Measurements from ENCODE around the gene AHNAK.
"Not testable (repeated sequence)": the region's sequence is repeated elsewhere in the genome, so short reads cannot be mapped to it uniquely, and the experiment has no call there.

Gene AHNAK

DNA sequence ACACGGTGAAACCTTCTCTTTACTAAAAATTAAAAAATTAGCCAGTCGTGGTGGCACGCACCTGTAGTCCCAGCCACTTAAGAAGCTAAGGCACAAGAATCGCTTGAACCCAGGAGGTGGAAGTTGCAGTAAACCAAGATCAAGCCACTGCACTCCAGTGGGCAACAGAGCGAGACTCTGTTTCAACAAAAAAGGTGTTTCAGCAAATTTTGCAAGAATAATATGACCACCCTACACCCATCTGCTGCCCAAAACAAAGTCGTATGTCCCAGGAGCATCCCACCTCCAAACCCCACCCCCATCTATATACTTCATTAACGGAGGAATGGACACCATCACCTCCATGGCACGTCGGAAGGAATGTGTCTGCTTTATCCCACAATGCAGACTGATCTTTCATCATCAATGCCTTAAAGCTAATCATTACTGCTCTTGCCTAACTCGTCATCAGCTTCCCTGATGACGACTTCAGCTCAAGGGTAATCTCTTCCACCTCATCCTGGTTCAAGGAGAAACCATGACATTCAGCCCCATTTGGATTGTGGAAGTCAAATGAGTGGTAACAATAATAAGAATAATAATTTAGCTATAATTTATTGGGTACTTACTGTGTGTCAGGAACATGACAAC, 93.7 kb downstream of the AHNAK start:
- no peak for DNase-seq
- Histone ChIP-seq H3K4me3 (no peak overlapping the region), H3K4me1 (no peaks in the 10 kb centered on the region), H3K27me3 (no peaks in the 10 kb centered on the region), H3K27ac (no peak overlapping the region), H3K9me3 (no peaks in the 10 kb centered on the region), H3K36me3 (no peaks in the 10 kb centered on the region)
- intact Hi-C loops (cut with DNase I; ENCODE audit: low total_unique reads) = no loop called here
- TF ChIP-seq, protein P1, sequence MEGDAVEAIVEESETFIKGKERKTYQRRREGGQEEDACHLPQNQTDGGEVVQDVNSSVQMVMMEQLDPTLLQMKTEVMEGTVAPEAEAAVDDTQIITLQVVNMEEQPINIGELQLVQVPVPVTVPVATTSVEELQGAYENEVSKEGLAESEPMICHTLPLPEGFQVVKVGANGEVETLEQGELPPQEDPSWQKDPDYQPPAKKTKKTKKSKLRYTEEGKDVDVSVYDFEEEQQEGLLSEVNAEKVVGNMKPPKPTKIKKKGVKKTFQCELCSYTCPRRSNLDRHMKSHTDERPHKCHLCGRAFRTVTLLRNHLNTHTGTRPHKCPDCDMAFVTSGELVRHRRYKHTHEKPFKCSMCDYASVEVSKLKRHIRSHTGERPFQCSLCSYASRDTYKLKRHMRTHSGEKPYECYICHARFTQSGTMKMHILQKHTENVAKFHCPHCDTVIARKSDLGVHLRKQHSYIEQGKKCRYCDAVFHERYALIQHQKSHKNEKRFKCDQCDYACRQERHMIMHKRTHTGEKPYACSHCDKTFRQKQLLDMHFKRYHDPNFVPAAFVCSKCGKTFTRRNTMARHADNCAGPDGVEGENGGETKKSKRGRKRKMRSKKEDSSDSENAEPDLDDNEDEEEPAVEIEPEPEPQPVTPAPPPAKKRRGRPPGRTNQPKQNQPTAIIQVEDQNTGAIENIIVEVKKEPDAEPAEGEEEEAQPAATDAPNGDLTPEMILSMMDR (IDR thresholded peaks at IDR 0.05) = no peak

DNA sequence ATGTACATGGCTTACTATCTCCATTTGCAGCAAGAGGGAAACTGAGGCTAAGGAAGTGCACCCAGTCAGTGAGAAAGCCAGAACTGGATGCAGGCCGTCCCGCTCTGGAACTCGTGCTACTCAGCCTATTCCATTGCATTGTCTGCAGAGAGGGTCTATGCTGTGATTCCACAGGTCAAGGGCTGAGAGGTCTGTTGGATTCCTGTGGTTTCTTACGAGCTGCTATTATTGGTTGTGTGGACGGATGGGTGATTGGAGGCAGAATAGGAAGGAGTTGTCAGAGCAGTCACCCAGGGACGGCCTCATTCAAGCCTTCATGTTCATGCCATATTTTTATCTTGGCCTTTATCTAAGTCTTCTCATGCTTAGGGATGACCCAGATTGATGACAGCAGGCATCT, 94.3 kb downstream of the AHNAK start:
- TF ChIP-seq, protein P1 (IDR thresholded peaks at IDR 0.05) = no peak
- no peak for DNase-seq
- Histone ChIP-seq H3K4me1 (no peaks in the 10 kb centered on the region), H3K36me3 (no peaks in the 10 kb centered on the region), H3K4me3 (no peak overlapping the region), H3K27me3 (no peaks in the 10 kb centered on the region), H3K9me3 (no peaks in the 10 kb centered on the region), H3K27ac (no peak overlapping the region)
- intact Hi-C loops (cut with DNase I; ENCODE audit: low total_unique reads) = no loop called here

DNA sequence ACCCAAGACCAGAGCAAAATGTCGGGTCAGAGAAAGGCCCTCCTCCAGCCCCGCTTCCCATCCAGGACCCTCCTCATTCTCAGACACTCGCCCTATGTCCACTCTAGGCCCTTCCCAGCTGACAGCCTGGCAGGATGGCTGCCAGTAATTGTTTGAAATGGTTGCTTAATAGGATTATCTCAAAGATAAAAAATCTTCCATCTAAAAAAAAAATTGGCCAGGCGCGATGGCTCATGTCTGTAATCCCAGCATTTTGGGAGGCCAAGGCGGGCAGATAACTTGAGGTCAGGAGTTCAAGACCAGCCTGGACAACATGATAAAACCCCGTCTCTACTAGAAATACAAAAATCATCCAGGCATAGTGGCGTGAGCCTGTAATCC, 95.4 kb downstream of the AHNAK start:
- intact Hi-C loops (cut with DNase I; ENCODE audit: low total_unique reads) = no loop called here
- Histone ChIP-seq H3K36me3 (no peaks in the 10 kb centered on the region), H3K4me1 (peaks cover 0 to 2% (median 1%) of the 10 kb centered on the region in 4 donors), H3K9me3 (no peaks in the 10 kb centered on the region), H3K27ac (no peak overlapping the region), H3K27me3 (no peaks in the 10 kb centered on the region), H3K4me3 (no peak overlapping the region)
- DNase-seq = no peak
- TF ChIP-seq, protein P1 (IDR thresholded peaks at IDR 0.05) = no peak

DNA sequence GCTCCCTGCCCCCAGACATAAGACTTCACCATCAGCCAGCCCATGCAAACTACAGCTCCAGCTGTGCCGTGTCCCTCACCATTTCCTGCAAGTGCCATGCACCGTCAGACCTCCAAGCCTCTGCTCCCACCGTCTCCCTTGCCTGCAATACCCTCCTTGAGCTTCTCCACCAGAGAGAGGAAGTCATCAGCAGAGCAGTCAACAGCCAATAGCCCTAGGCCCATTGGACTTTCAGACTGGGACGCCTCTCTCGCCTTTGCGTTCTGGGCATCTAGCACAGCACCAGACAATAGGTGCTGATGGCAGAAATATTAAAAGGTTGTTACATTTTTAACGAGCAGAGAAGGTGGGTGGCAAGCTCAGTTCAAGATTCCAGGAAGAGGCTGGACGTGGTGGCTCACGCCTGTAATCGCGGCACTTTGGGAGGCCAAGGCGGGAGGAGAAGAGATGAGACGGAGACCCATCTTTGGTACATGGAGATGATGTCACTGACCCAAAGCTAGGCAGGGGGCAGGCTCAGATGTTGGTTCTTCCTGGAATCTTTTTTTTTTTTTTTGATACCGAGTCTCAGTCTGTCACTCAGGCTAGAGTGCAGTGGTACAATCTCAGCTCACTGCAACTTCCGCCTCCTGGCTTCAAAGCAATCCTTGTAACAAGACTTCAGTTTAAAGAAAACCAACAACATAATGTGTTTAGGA, 95.9 kb downstream of the AHNAK start:
- DNase-seq = no peak
- Histone ChIP-seq H3K27ac (no peak overlapping the region), H3K36me3 (no peaks in the 10 kb centered on the region), H3K4me3 (no peak overlapping the region), H3K4me1 (peaks cover 0 to 8% (median 5%) of the 10 kb centered on the region in 4 donors), H3K9me3 (no peaks in the 10 kb centered on the region), H3K27me3 (no peaks in the 10 kb centered on the region)
- intact Hi-C loops (cut with DNase I; ENCODE audit: low total_unique reads) = no loop called here
- TF ChIP-seq, protein P1 (IDR thresholded peaks at IDR 0.05) = no peak

DNA sequence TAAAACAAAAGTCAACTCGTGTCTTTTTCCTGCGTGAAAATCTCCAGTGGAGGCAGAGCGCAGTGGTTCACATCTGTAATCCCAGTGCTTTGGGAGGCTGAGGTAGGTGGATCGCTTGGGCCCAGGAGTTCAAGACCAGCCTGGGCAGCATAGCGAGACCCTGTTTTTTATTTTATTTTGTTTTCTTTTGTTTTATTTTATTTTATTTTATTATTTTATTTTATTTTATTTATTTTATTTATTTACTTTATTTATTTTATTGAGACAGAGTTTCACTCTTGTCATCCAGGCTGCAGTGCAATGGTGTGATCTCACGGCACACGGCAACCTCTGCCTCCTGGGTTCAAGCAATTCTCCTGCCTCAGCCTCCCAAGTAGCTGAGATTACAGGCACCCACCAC, 96.7 kb downstream of the AHNAK start:
- H3K27ac ChIP-seq; intact Hi-C loops (cut with DNase I; ENCODE audit: low total_unique reads); H3K36me3 ChIP-seq: not testable (repeated sequence)

DNA sequence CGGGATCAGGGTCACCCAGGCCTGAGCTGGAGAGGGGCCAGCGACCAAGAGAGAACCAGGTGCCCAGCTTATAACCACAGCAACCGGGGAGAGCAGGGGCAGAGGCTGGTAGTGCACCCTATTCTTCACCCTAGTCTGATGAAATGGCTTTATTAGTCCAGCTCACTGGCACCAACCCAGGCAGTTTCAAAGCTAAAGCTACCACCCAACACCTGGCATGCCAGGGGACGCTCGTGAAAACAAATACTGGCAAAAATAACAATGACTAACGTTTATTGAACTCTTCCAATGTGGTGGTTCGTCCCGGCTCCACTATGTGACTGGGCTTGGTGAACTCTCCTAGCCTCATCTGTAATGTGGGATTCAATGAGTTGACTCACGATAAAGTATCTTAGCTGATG, 97.2 kb downstream of the AHNAK start:
- no peak for DNase-seq
- no peak overlapping the region for H3K4me3 ChIP-seq
- H3K27ac ChIP-seq = no peak overlapping the region
- intact Hi-C loops (cut with DNase I; ENCODE audit: low total_unique reads) = no loop called here
- H3K4me1 ChIP-seq = peaks cover 0 to 20% (median 16%) of the 10 kb centered on the region in 4 donors
- no peaks in the 10 kb centered on the region for H3K9me3 ChIP-seq
- no peaks in the 10 kb centered on the region for H3K36me3 ChIP-seq
- TF ChIP-seq, protein P1 (IDR thresholded peaks at IDR 0.05) = no peak
- H3K27me3 ChIP-seq = no peaks in the 10 kb centered on the region

More for the DNA sequence above, 96.7 kb downstream of the AHNAK start:
- not testable (repeated sequence) for H3K9me3 ChIP-seq, H3K4me3 ChIP-seq, H3K27me3 ChIP-seq, DNase-seq
- peaks cover 0 to 16% (median 13%) of the 10 kb centered on the region in 4 donors for H3K4me1 ChIP-seq
